Effector memory CD4-positive, alpha-beta T cell (primary cell): ENCODE data around the gene PCDHGA4.
A peak's percentile ranks its signal among the peaks of the same experiment; 100 is the strongest.
"Not testable (repeated sequence)": the region's sequence is repeated elsewhere in the genome, so short reads cannot be mapped to it uniquely, and the experiment has no call there.

Experiments used
- DNase-seq, 3 donors: peaks; one replicate each; pipeline ENCODE4 v3.0.0-alpha.2; 2020
- H3K27ac ChIP-seq: 2 replicates; pipeline ENCODE4 v1.7.0; 2013; ENCODE audit warnings: mild to moderate bottlenecking, low read length, moderate library complexity; ENCODE audit not compliant: insufficient read depth, poor library complexity, severe bottlenecking
- H3K27me3 ChIP-seq: replicated peaks from 2 replicates; pipeline ENCODE4 v1.7.0; 2013; ENCODE audit warnings: mild to moderate bottlenecking, low read length; ENCODE audit not compliant: insufficient read depth, control insufficient read depth, poor library complexity, severe bottlenecking
- H3K36me3 ChIP-seq: 2 replicates; pipeline ENCODE4 v1.7.0; 2013; ENCODE audit warnings: mild to moderate bottlenecking, low read length, moderate library complexity; ENCODE audit not compliant: control insufficient read depth, insufficient read depth
- H3K4me1 ChIP-seq: 2 replicates; pipeline ENCODE4 v1.7.0; 2013; ENCODE audit warnings: low read length, mild to moderate bottlenecking; ENCODE audit not compliant: control insufficient read depth, insufficient read depth, poor library complexity, severe bottlenecking
- H3K4me3 ChIP-seq: 2 replicates; pipeline ENCODE4 v1.7.0; 2013; ENCODE audit warnings: low read length, low read depth, mild to moderate bottlenecking; ENCODE audit not compliant: insufficient read depth, poor library complexity, severe bottlenecking
- H3K9me3 ChIP-seq: 2 replicates; pipeline ENCODE4 v1.7.0; 2013; ENCODE audit warnings: mild to moderate bottlenecking, low read length, moderate library complexity; ENCODE audit not compliant: control insufficient read depth

Gene PCDHGA4

DNA sequence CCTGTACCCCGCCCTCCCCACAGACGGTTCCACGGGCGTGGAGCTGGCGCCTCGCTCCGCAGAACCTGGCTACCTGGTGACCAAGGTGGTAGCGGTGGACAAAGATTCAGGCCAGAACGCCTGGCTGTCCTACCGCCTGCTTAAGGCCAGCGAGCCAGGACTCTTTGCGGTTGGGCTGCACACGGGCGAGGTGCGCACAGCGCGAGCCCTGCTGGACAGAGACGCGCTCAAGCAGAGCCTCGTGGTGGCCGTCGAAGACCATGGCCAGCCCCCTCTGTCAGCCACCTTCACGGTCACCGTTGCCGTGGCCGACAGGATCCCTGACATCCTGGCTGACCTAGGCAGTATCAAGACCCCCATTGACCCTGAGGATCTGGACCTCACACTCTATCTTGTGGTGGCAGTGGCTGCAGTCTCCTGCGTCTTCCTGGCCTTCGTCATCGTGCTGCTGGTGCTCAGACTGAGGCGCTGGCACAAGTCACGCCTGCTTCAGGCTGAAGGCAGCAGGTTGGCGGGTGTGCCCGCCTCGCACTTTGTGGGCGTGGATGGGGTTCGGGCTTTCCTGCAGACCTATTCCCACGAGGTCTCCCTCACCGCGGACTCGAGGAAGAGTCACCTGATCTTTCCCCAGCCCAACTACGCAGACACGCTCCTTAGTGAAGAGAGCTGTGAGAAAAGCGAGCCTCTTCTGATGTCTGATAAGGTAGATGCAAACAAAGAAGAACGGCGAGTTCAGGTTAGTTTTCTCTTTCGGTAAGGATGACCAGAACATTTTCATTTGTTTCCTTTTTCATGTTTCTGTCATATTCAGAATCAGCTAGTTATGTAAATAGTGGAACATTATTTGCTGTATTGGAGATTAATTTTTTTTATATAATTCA is 11.4 kb downstream of the PCDHGA4 start:
- Histone ChIP-seq H3K36me3 (no peaks in the 10 kb centered on the region), H3K9me3 (no peaks in the 10 kb centered on the region), H3K4me1 (no peaks in the 10 kb centered on the region), H3K27ac (no peak overlapping the region), H3K27me3 (peaks cover 23% of the 10 kb centered on the region), H3K4me3 (no peak overlapping the region)
- DNase-seq: no peak

DNA sequence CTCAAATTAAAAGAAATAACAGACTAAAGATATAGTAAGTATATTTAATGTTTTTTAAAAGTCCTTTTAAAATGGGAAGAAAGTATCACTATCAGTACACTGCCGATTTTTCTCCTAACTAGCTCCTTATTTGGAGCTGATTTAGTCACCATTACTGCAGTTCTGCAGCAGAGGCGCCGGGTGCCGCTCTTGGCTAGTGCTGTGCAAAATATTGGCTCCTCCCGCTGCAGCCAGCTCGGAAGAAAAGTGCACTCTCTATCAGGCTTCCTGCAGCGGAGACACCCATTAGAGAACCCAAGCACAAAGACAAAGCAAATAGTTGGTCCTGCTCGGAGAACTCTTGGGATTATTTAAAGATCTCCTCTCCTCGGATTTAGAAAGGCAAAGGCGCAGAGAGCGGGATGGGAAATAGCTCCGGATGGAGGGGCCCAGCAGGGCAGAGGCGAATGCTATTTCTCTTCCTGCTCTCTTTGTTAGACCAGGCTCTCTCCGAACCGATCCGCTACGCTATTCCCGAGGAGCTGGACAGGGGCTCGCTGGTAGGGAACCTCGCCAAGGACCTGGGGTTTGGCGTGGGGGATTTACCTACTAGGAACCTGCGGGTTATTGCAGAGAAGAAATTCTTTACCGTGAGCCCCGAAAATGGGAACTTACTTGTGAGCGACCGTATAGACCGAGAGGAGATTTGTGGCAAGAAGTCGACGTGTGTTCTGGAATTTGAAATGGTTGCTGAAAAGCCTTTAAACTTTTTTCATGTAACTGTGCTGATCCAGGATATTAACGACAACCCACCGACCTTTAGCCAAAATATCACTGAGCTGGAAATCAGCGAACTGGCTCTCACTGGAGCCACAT is 15.4 kb downstream of the PCDHGA4 start, which contains the start of gene PCDHGB3:
PCDHGB3 (plus strand) TSS at position 249 of the 855 bp plus-strand sequence; CDS start at position 402, 153 bp downstream.
- Histone ChIP-seq H3K27ac (no peak within 1 kb of the TSS), H3K9me3 (peaks cover 5% of the 10 kb centered on the region), H3K27me3 (peaks cover 20% of the 10 kb centered on the region), H3K4me3 (peak within 1 kb of the TSS; percentile 31), H3K36me3 (no peaks in the 10 kb centered on the region), H3K4me1 (no peaks in the 10 kb centered on the region)
- peak in 1 of 3 donors; percentile 21 for DNase-seq

DNA sequence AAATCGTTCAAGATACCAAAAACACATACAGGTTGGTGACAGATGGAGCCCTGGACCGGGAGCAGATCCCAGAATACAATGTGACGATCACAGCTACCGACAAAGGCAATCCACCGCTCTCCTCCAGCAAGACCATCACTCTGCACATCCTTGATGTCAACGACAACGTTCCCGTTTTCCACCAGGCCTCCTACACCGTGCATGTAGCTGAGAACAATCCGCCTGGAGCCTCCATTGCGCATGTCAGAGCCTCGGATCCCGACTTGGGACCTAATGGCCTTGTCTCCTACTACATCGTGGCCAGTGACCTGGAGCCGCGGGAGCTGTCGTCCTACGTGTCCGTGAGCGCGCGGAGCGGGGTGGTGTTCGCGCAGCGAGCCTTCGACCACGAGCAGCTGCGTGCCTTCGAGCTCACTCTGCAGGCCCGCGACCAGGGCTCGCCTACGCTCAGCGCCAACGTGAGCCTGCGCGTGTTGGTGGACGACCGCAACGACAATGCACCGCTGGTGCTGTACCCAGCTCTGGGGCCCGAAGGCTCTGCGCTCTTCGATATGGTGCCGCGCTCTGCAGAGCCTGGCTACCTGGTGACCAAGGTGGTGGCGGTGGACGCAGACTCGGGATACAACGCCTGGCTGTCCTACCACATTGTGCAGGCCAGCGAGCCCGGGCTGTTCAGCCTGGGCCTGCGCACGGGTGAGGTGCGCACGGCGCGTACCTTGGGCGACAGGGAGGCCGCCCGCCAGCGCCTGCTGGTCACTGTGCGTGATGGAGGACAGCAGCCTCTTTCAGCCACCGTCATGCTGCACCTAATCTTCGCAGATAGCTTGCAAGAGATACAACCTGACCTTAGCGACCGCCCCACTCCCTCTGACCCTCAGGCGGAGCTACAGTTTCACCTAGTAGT is 17.0 kb downstream of the PCDHGA4 start:
- Histone ChIP-seq H3K27me3 (peaks cover 7% of the 10 kb centered on the region), H3K4me1 (no peaks in the 10 kb centered on the region)

GRCh38 chr5:141373673-141374317 is 19.0 kb downstream of the PCDHGA4 start, which contains the start of gene PCDHGA6:
PCDHGA6 (plus strand) TSS chr5:141373891; CDS start chr5:141374084, 193 bp downstream.
- DNase-seq: no peak

More for the DNA sequence above, 17.0 kb downstream of the PCDHGA4 start:
- peaks cover 5% of the 10 kb centered on the region for H3K9me3 ChIP-seq
- no peaks in the 10 kb centered on the region for H3K36me3 ChIP-seq
- H3K27ac ChIP-seq: no peak overlapping the region
- H3K4me3 ChIP-seq: no peak overlapping the region
- no peak for DNase-seq

DNA sequence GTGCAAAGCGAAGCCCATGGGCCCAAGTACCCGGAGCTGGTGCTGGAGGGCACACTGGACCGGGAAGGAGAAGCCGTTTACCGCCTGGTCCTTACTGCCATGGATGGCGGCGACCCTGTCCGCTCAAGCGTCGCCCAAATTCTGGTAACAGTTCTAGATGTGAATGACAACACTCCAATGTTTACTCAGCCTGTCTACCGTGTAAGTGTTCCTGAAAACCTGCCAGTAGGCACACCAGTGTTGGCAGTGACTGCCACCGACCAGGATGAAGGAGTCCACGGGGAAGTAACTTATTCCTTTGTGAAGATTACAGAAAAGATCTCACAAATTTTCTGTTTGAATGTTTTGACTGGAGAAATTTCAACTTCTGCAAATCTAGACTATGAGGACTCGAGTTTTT is 19.8 kb downstream of the PCDHGA4 start:
- no peak for DNase-seq
- Histone ChIP-seq H3K9me3 (peaks cover 5% of the 10 kb centered on the region), H3K27me3 (peaks cover 3% of the 10 kb centered on the region), H3K4me1 (no peaks in the 10 kb centered on the region), H3K27ac (no peak overlapping the region), H3K4me3 (no peak overlapping the region), H3K36me3 (no peaks in the 10 kb centered on the region)

More at GRCh38 chr5:141373673-141374317, 19.0 kb downstream of the PCDHGA4 start, which contains the start of gene PCDHGA6:
- no peak within 1 kb of the TSS for H3K4me3 ChIP-seq
- no peaks in the 10 kb centered on the region for H3K36me3 ChIP-seq
- no peak within 1 kb of the TSS for H3K27ac ChIP-seq
- peaks cover 6% of the 10 kb centered on the region for H3K27me3 ChIP-seq
- H3K4me1 ChIP-seq: no peaks in the 10 kb centered on the region
- H3K9me3 ChIP-seq: peaks cover 5% of the 10 kb centered on the region

DNA sequence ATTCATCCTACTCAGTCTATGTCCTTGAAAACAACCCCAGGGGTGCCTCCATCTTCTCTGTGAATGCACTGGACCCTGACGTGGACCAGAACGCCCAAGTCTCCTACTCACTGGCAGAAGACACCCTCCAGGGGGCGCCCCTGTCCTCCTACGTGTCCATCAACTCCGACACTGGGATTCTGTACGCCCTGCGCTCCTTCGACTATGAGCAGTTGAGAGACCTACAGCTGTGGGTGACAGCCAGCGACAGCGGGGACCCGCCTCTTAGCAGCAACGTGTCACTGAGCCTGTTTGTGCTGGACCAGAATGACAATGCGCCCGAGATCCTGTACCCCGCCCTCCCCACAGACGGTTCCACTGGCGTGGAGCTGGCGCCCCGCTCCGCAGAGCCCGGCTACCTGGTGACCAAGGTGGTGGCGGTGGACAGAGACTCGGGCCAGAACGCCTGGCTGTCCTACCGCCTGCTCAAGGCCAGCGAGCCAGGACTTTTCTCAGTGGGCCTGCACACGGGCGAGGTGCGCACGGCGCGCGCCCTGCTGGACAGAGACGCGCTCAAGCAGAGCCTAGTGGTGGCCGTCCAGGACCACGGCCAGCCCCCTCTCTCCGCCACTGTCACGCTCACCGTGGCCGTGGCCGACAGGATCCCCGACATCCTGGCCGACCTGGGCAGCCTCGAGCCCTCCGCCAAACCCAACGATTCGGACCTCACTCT is 20.8 kb downstream of the PCDHGA4 start:
- not testable (repeated sequence) for H3K4me1 ChIP-seq, DNase-seq, H3K36me3 ChIP-seq, H3K9me3 ChIP-seq, H3K27me3 ChIP-seq, H3K27ac ChIP-seq, H3K4me3 ChIP-seq

DNA sequence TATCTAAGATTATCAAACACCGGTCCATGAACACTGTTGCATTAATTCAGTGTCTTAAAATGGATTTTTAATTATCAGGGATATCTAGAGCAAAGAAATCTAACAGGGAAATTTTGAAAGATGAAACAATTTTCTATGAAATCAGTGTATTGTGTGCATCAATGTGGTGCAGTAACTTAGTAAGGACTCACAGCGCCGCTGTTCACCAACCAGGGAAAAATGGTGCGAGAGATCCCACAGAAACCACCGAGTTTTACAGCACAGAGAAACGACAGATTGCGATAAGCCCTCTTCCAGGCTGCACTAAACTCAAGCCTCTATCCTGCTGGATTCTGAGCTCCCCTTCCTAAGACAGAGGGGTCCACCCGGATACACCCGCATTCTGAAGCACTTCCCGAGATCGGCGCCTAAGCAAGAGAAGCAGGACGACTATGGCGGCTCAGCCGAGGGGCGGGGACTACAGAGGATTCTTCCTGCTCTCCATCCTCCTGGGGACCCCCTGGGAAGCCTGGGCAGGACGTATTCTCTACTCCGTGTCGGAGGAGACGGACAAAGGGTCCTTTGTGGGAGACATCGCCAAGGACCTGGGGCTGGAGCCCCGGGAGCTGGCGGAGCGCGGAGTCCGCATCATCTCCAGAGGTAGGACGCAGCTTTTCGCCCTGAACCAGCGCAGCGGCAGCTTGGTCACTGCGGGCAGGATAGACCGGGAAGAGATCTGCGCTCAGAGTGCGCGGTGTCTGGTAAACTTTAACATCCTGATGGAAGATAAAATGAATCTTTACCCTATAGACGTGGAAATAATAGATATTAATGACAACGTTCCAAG is 27.9 kb downstream of the PCDHGA4 start, which contains the start of gene PCDHGA7:
PCDHGA7 (plus strand) TSS at position 274 of the 826 bp plus-strand sequence; CDS start at position 432, 158 bp downstream.
- no peaks in the 10 kb centered on the region for H3K9me3 ChIP-seq
- no peaks in the 10 kb centered on the region for H3K36me3 ChIP-seq
- H3K27me3 ChIP-seq: peaks cover 8% of the 10 kb centered on the region
- peak within 1 kb of the TSS; percentile 17 for H3K4me3 ChIP-seq
- no peak for DNase-seq
- H3K4me1 ChIP-seq: no peaks in the 10 kb centered on the region
- H3K27ac ChIP-seq: no peak within 1 kb of the TSS

GRCh38 chr5:141383345-141383744 is 28.5 kb downstream of the PCDHGA4 start:
- H3K36me3 ChIP-seq: no peaks in the 10 kb centered on the region
- peaks cover 8% of the 10 kb centered on the region for H3K27me3 ChIP-seq
- no peak overlapping the region for H3K4me3 ChIP-seq
- no peak overlapping the region for H3K27ac ChIP-seq
- no peak for DNase-seq
- H3K4me1 ChIP-seq: no peaks in the 10 kb centered on the region
- H3K9me3 ChIP-seq: no peaks in the 10 kb centered on the region
